Epithelial cell of proximal tubule (primary cell): ENCODE measurements around the gene SLC26A11. TPM values are rescaled to one million over a fixed set of nuclear protein-coding genes. Genes with fewer than 3 reads are reported as not detected.

Experiments
- DNase-seq: peaks from one replicate; pipeline ENCODE4 v3.0.0-alpha.2; 2011; ENCODE audit warnings: low read depth
- H3K4me3 ChIP-seq: 2 replicates; pipeline ENCODE4 v1.5.1; 2011; ENCODE audit warnings: low read depth, mild to moderate bottlenecking, low read length
- total RNA-seq: library from RNA; depleted of rRNA; stranded (reverse); fragments of >200 nt; gene quantifications from 2 replicates; pipeline ENCODE4 v1.2.3, GENCODE V29; 2015
- TF ChIP-seq, protein P1 (sequence below): conservative IDR thresholded peaks from 2 replicates; pipeline ENCODE4 v1.5.1; 2012; ENCODE audit warnings: low read depth, mild to moderate bottlenecking, low read length

The SLC26A11 gene
- total RNA-seq, 1 donor from 2014 or later = 7.6 TPM

- no peak for DNase-seq
- TF ChIP-seq, protein P1, sequence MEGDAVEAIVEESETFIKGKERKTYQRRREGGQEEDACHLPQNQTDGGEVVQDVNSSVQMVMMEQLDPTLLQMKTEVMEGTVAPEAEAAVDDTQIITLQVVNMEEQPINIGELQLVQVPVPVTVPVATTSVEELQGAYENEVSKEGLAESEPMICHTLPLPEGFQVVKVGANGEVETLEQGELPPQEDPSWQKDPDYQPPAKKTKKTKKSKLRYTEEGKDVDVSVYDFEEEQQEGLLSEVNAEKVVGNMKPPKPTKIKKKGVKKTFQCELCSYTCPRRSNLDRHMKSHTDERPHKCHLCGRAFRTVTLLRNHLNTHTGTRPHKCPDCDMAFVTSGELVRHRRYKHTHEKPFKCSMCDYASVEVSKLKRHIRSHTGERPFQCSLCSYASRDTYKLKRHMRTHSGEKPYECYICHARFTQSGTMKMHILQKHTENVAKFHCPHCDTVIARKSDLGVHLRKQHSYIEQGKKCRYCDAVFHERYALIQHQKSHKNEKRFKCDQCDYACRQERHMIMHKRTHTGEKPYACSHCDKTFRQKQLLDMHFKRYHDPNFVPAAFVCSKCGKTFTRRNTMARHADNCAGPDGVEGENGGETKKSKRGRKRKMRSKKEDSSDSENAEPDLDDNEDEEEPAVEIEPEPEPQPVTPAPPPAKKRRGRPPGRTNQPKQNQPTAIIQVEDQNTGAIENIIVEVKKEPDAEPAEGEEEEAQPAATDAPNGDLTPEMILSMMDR = no peak
- no peak overlapping the region for H3K4me3 ChIP-seq
Observed at GRCh38 chr17:80203471-80203963, 16.7 kb upstream of the SLC26A11 start.

DNA sequence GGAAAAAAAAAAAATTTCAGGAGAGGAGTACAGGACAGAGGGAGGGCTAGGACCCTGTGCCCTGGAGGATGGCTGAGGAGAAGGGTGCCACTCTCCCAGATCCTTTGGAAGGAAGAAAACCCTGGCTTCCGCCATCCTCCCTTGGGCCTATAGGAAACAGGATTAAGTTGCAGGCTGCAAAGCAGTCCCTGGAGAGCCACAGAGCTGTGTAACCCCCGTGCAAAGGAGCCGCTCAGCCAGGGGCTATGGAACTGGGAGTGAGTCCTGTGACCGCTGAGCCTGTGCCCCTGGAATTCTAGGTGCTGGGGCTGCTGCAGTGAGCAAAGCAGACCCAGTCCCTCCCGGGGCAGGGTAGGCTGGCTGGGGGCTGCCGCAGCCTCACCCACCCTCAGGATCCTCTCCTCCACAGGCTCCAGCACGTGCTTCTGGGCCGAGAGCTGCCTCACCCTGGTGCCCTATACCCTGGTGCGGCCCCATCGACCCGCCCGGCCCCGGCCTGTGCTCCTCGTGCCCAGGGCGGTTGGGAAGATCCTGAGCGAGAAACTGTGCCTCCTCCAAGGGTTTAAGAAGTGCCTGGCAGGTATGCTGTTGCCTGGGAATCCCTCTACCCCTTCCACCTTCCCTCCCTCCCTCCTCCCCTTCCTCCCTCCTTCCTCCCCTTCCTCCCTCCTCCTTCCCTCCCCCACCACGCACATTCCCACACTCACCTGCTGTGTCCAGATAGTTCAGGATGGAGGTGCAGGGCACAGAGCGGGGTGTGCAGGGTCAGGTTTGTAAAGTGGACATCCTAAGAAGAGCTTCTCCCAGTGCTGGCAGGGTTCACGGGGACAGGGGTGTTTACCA is 15.4 kb upstream of the SLC26A11 start:
- H3K4me3 ChIP-seq = no peak overlapping the region
- TF ChIP-seq, protein P1 = no peak

DNA sequence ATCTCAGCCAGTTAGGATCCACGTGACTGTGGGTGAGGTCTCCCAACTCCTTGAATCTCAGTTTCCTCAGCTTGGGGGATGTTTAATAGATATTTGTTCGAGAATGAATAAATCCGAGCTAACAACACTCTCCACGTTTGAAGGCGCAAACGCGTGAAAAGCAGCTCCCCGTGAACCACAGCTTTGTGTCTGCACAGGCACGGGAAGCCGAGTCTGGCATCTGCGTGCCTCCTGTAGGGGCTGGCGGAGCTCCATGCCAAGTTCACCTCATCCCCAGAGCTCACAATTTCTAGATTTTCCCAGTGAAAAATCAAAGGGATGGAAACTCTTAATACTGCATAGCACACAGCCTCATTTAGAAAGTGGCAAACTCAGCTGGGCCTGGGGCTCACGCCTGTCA is 14.4 kb upstream of the SLC26A11 start:
- H3K4me3 ChIP-seq = no peak overlapping the region
- DNase-seq = no peak
- TF ChIP-seq, protein P1 = no peak

More for the DNA sequence above, 15.4 kb upstream of the SLC26A11 start:
- DNase-seq = no peak

- no peak overlapping the region for H3K4me3 ChIP-seq
- no peak for DNase-seq
- TF ChIP-seq, protein P1 = no peak
Observed at GRCh38 chr17:80208050-80208449, 12.2 kb upstream of the SLC26A11 start.

DNA sequence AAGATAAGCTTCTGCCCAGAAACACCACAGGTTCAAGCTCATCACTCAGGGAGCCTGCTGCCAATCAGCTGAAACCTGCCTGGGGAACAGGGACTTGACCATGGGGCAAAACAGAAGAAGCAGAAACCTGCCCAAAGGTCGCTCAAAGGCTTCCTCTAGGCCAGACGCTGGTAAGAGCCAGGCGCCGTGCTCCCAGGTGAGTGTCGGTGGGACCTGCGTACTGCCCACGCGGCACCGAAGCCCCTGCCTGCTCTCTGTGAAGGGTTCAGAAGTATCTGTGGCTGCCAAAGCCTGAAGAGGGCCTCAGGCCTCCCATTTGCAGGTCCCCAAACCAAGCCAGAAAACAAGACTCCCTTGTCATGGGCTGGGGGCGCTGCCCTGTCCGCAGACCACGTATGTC is 10.5 kb upstream of the SLC26A11 start:
- no peak overlapping the region for H3K4me3 ChIP-seq
- no peak for DNase-seq
- TF ChIP-seq, protein P1 = no peak

GRCh38 chr17:80210348-80211108 is 9.7 kb upstream of the SLC26A11 start:
- TF ChIP-seq, protein P1 = no peak
- DNase-seq = no peak
- H3K4me3 ChIP-seq = no peak overlapping the region
